ENCODE results near the gene SPATA12. TPM values are rescaled to one million over a fixed set of nuclear protein-coding genes. Genes with fewer than 3 reads are reported as not detected.

Gene SPATA12
- total and polyA plus RNA-seq, 3 donors from 2014 or later, result 4.3 to 32.0 (median 10.2) TPM

DNA sequence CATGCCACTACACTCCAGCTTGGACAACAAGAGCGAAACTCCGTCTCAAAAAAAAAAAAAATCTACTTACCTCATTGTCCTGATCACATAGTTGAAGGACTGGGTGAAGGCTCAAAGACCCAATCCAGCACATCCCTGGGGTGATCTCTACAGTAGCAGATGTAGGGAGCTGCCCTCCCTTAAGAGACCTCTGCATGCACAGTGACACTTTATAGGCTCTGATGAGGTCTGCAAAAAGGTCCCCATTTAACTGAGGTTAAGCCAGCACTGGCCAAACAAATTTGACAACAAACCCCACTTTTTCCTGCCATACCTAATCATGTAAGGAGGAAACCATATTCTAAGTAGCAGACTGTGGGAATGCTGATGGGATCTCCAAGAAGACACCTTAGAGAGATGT is 31.1 kb upstream of the SPATA12 start:
- H3K27ac ChIP-seq, result no peak overlapping the region
- H3K4me1 ChIP-seq, result peaks cover 6% of the 10 kb centered on the region
- H3K27me3 ChIP-seq, result no peaks in the 10 kb centered on the region
- H3K36me3 ChIP-seq (ENCODE audit: low read depth, missing control alignments), result no peaks in the 10 kb centered on the region
- no peak for DNase-seq
- H3K4me3 ChIP-seq, result no peak overlapping the region
- WGBS, 2 donors, result 91 to 93% methylated on average over 2 of the region's 2 CpGs
- no peaks in the 10 kb centered on the region for H3K9me3 ChIP-seq
- intact Hi-C loops (cut with DNase I; ENCODE audit: low total_unique reads), result no loop called here
- TF ChIP-seq POLR2A (IDR thresholded peaks at IDR 0.05), result no peak
- TF ChIP-seq CTCF (IDR thresholded peaks at IDR 0.05), result no peak

DNA sequence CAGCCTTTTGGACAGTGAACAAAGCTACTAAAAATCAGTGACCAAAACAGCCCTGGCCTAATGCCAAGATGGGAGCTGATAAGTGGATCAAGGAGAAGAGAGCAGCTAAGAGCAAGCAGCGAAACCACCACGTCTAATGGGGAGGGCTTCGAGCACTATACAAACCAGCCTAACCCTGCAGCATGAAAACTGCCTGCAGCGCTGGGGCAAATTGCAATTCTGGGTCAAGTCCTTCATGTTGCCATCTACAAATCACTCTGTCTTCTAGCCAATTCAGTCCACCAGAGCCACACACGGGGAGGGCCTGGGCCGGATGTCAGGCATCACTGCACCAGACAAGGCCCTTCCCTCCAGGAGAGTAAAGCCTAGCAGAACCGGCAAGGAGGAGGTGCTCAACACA is 30.5 kb upstream of the SPATA12 start:
- intact Hi-C loops (cut with DNase I; ENCODE audit: low total_unique reads), result no loop called here
- DNase-seq, result peak; percentile 49
- WGBS, 2 donors, result 66 to 77% methylated on average over 7 of the region's 7 CpGs

GRCh38 chr3:57030721-57031120 is 29.7 kb upstream of the SPATA12 start:
- Histone ChIP-seq H3K27ac (no peak overlapping the region), H3K27me3 (no peaks in the 10 kb centered on the region), H3K4me1 (peaks cover 6% of the 10 kb centered on the region), H3K4me3 (no peak overlapping the region), H3K9me3 (no peaks in the 10 kb centered on the region), H3K36me3 (ENCODE audit: low read depth, missing control alignments) (no peaks in the 10 kb centered on the region)
- no peak for TF ChIP-seq CTCF (IDR thresholded peaks at IDR 0.05)
- TF ChIP-seq POLR2A (IDR thresholded peaks at IDR 0.05), result no peak
- DNase-seq, result no peak
- 59 to 78% methylated on average over 3 of the region's 3 CpGs for WGBS, 2 donors
- intact Hi-C loops (cut with DNase I; ENCODE audit: low total_unique reads), result no loop called here

More for the DNA sequence above, 30.5 kb upstream of the SPATA12 start:
- no peaks in the 10 kb centered on the region for H3K9me3 ChIP-seq
- H3K27ac ChIP-seq, result no peak overlapping the region
- TF ChIP-seq POLR2A (IDR thresholded peaks at IDR 0.05) (no peak), CTCF (IDR thresholded peaks at IDR 0.05) (no peak)
- H3K4me1 ChIP-seq, result peaks cover 6% of the 10 kb centered on the region
- H3K27me3 ChIP-seq, result no peaks in the 10 kb centered on the region
- no peaks in the 10 kb centered on the region for H3K36me3 ChIP-seq (ENCODE audit: low read depth, missing control alignments)
- no peak overlapping the region for H3K4me3 ChIP-seq

- DNase-seq, result no peak
- Histone ChIP-seq H3K27me3 (no peaks in the 10 kb centered on the region), H3K4me1 (peaks cover 6% of the 10 kb centered on the region), H3K36me3 (ENCODE audit: low read depth, missing control alignments) (no peaks in the 10 kb centered on the region), H3K27ac (no peak overlapping the region), H3K4me3 (no peak overlapping the region), H3K9me3 (no peaks in the 10 kb centered on the region)
- TF ChIP-seq POLR2A (IDR thresholded peaks at IDR 0.05) (no peak), CTCF (IDR thresholded peaks at IDR 0.05) (no peak)
- intact Hi-C loops (cut with DNase I; ENCODE audit: low total_unique reads), result no loop called here
- WGBS, 2 donors, result 73 to 84% methylated on average over 4 to 5 of the region's 5 CpGs
Observed at GRCh38 chr3:57031631-57032541, 28.6 kb upstream of the SPATA12 start.

Data from testis (tissue), 3 donors.